Stimulated activated CD4-positive, alpha-beta T cell treated with anti-CD3 and anti-CD28 coated beads, Interleukin-4, amount 100 ng/mL, for 24 hours (primary cell): ENCODE data around the gene PTPRN2.
"Not testable (repeated sequence)": the region's sequence is repeated elsewhere in the genome, so short reads cannot be mapped to it uniquely, and the experiment has no call there.

Experiments
- DNase-seq: peaks from one replicate; pipeline ENCODE4 v3.0.0-alpha.2; 2020

The PTPRN2 gene

DNA sequence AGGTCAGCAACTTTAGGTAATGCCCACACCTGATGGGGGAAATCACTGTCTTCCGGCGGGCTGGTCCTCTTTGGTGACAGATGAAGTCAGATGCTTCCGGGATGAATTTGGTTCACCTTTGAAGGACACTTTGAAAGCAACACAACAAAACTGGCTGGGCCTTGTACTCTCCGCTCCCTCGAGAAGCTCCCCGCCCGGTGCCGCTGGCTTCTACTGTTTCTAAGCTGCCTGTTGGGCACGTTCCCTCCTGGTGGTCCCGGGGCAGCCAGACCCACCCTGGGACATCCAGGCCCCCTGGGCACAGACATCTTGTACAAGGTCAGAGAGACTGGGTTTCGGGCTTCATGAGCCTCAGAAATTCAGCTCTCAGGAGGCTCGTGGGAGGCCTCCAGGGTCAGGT is 798.5 kb downstream of the PTPRN2 start:
- DNase-seq = no peak

DNA sequence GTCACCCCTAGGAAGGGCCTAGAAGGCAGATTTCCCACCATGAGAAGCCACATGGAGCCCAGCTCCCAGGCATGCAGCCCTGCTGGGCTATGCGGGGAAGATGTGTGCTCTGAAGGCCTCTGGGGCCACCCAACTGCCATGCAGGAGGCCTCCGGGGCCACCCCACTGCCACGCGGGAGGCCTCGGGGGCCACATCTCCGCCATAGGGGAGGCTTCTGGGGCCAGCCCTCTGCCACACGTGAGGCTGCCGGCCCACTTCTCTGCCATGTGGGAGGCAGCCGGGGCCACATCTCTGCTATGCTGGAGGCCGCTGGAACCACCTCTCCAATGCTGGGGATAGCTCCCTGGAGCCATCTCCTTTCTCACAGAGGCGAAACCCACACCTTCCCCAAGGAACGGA is 799.0 kb downstream of the PTPRN2 start:
- DNase-seq = no peak

- no peak for DNase-seq
Measured at GRCh38 chr7:157787275-157787701, 800.3 kb downstream of the PTPRN2 start.

DNA sequence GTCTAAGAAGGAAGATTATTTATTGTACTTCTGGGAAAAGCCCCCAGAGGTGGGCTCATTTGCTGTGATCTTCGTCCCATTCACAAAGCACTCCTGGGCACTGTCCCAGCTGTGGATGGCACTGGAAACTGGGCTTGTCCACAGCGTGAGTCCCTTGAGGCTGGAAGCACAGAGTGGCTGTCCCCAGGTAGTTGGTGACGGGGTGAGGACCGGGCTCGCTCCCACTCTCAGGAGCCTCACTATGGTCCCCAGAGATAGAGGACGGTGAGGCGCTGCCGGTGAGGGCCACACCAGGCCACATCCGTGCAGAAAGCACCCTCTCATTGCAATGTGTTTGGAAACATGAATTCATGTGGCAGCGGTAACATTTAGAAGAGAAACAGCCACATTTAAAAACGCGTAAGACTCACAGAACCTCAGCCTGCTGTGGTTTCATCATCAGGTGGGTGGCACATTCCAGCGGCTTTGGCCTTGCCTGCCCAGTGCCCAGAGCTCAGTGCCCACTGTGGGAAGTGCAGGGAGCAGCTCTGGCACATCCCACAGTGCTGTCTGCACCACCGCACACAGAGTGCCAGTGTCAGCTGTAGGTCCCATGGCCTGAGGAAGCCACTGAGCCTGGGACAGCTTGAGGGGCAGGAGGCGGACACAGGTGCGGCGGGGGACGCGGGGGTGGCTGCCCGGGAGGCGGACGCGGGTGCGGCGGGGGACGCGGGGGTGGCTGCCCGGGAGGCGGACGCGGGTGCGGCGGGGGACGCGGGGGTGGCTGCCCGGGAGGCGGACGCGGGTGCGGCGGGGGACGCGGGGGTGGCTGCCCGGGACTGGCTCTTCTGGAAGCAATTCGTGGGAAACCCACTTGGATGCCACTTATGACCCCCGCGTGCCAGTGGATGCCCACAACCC is 801.0 kb downstream of the PTPRN2 start:
- no peak for DNase-seq

DNA sequence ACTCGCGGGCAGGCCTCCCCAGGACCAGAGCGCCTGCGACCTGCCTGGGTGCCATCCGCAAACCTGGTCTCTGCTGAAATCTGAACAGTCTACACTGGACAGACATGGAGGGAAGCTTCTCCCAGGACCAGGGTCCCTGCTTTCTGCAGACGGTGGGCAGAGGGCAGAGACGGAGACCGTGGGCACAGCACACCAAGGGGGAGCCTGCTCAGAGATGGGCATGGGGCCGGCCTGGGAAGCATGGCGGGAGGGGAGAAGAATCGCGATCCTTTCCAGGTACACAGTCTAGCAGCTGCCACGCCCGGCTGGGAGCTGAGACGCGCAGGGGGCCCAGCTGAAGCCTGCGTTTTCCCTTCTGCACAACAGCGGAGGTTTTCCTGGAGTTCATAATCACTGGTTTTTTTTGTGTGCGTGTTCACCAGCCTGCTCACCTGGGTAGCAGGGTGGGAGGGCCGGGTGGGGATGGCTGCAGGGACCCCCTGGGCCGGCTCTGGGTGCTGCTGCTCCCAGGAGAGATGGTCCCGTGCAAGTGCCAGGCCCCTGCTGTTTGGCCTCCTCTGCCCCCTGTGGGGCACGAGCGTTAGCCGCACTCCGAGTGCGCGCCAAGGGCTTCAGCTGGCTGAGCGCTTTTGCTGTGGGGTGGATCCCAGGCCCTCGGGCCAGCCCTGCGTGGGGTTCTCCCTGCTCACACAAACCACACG is 802.0 kb downstream of the PTPRN2 start:
- no peak for DNase-seq

DNA sequence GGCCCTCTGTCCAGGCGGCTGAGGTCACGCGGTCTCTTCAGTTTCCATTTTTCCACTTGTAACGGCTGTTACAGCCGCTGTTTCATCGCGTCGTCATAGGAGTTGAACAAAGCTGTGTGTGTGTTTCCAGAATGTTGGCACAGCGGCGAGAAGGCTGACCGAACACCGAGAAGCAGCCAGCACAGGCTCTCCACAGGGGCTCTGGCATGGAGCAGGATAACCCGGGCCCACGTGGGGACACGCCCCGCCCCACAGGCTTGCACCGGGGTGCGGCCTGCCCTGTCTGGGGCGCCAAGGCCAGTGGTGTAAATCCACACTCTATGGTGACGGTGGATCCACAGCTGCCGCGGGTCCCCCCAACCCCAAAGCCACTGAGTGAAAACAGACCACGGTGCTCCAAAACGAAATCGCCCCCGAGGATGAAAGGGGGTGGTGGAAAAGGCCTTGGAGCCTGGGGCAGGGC is 802.6 kb downstream of the PTPRN2 start:
- no peak for DNase-seq

- DNase-seq = no peak
Measured at GRCh38 chr7:157784041-157784835, 803.4 kb downstream of the PTPRN2 start.

- no peak for DNase-seq
Measured at GRCh38 chr7:157782041-157782440, 805.6 kb downstream of the PTPRN2 start.

GRCh38 chr7:157780721-157781120 is 806.9 kb downstream of the PTPRN2 start:
- DNase-seq = no peak

GRCh38 chr7:157780312-157780711 is 807.3 kb downstream of the PTPRN2 start:
- DNase-seq = no peak

DNA sequence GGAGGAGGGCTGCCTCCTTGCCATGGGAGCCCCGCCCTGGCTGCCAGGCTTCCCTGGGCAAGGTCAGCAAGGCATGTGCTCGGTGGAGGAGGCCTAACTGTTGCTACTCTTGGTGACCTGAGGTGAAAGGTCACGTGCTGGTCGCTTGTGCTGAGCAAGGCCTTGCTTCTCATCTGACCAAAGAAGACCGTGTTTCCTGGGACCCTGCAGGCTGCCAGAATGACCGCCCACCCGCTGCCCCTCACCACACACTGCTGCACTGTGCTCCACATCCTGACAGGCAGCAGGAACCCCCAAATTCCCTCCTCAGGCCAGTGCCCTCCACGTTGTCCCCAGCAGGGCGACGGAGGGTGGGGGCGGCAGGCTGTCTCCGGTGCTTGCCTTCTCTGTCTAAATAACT is 808.4 kb downstream of the PTPRN2 start:
- no peak for DNase-seq

- DNase-seq = not testable (repeated sequence)
Measured at GRCh38 chr7:157777194-157777762, 810.3 kb downstream of the PTPRN2 start.

DNA sequence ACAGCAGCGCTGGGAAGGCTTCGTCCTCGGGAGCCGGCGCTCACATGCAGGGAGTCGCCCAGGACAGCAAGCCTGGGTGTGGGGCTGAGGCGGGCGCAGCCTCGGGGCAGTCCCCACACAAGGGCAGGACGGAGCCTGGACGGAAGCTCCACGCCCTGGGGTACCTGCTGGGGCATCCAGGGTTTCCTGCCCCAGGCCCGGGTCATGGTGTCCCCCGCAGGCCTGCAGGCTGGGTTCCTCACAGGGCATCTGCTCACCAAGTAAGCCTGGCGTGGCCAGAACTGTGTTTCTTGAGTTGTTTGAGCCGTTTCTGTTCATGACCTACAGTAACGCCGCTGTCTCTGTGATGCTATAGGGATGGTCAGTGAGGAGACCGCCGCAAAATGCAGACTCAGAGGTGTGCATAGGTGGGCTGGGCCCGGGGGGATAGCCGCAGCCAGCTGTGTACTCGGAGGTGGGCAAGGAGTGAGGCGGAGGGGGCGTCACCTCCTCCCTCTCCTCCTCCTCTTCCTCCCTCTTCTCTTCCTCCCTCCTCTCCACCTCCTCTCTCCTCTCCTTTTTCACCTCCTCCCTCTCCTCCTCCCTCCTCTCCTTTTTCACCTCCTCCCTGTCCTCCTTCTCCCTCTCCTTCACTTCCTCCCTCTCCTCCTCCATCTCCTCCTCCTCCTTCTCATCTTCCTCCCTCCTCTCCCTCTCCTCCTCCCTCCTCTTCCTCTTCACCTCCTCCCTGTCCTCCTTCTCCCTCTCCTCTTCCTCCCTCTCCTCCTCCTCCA is 811.9 kb downstream of the PTPRN2 start:
- DNase-seq = no peak

GRCh38 chr7:157775021-157775559 is 812.5 kb downstream of the PTPRN2 start:
- no peak for DNase-seq

DNA sequence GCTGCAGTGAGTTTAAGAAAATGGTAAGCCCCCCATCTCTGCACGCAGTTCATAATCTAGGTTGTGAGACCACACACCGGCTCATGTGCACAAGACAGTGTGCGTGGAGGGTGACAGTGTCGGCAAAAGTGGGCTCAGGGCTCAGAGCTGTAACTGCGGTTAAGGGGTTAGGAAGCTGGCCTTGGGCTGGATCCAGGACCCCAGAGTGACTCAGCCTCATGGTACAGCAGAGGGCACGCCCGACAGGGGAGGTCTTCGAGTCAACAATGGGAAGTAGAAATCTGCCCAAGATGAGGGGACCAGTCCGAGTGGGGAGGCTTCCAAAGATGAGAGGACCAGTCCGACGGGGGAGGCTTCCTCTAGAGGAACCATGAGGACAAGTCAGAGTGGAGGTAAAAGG is 813.1 kb downstream of the PTPRN2 start:
- DNase-seq = no peak

DNA sequence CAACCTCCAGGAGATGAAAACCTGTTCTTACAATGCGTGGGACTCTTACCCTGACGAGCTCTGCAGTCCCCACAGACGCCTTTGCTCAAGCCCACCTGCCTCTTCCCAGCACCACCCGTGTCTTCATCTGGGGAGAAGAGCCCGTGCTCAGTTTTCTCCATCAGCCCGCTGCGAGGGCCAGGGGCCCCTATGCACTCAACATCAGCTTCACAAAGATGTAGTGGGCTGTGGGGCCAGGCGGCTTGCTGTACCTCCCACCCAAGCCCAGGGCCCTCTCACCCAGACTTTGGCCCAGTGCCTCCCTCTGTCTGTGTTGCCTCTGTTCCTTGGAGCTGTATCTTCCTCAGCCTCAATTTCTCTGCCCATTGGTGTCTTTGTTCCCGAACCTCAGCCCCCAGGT is 814.3 kb downstream of the PTPRN2 start:
- DNase-seq = no peak

DNA sequence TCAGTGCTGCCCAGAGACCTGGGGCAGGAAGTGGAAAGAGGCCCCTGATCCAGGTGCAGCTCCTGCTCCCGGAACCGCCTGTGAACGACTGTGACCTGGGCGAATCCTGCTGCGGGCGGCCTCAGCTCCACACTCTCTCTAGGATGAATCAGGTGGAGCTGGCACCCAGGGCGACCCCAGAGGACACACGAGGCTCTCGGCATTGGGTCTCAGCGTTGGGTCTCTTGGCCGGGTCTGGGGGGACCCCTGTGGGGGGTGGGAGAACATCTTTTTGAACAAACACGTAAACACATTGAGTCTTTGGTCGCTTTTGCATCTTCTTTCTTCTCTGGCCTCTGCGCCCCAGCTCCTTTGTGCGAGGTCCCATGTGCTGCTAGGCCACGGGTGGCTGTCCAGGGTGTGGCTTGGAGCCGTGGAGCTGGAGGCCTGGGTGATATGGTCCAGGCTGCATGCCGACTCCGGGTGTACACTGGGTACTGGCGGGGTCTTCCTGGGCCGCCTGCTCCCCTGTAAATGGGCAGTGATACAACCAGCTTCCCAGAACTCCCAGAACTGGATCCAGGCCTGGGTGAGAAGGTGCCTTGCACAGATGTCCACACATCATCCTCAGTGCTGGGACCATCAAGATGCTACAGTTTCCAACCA is 815.0 kb downstream of the PTPRN2 start:
- DNase-seq = no peak

GRCh38 chr7:157771689-157772088 is 815.9 kb downstream of the PTPRN2 start:
- DNase-seq = no peak

DNA sequence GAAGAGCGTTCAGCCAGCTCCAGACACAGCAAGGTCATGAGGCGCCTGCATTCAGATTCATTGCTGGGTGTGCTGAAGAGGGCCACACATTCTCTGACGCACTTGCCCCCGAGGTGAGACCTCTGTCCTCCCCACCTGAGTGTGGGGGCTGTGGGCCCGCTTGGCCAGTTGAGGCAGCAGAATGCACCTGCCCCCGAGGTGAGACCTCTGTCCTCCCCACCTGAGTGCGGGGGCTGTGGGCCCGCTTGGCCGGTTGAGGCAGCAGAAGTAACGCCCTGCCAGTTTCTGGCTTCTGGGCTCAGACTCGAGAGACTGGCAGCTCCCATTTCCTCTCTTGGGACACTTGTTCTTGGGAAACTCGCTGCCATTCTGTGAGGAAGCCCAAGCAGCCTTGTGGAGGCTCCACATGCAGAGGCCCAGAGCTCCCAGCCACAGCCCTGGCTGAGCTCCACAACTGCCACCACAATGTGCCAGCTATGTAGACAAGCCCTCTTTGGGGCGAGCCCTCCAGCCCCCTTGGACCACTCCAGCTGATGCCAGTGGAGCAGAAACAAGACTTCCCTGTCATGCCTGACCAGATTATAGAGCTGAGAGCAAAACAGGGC is 816.8 kb downstream of the PTPRN2 start:
- no peak for DNase-seq

DNA sequence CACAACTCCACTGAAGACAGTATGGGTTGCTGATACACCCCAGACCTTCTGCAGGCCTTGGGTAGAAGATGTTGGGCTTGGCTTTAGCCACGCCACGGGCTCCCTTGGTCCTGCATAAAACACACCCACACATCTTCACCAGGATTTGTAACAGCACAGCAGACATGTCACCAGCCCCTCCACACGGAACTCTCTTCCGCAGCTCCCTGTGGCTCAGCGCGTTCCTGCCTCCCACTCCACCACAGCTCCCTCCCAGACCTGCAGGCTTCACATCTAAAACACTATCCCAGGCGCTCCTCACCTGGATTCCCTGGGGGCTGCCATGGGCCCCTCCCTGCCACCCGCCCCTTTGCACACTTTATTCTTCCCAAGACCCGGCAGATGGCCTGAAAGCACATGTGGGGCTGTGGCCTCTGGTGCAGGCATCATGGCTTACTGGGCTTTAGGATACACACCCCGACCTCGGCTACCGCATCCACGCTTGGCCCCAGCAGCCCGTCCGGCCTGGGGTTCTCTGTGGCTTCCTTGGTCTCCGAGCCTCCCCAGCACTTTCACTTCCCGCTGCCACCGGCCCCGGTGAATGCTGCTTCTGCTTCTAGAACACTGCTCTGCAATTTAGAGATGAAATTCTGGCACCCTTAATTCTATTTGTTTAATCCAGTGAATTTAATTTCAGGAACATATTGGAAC is 818.0 kb downstream of the PTPRN2 start:
- DNase-seq = no peak
